Vagina (tissue), 2 donors: ENCODE data around the gene RFX2. TPM values are rescaled to one million over a fixed set of nuclear protein-coding genes. Genes with fewer than 3 reads are reported as not detected.

ENCODE experiments used
- DNase-seq, 2 donors: peaks; one replicate each; pipeline ENCODE4 v3.0.0-alpha.2; 2017; ENCODE audit errors: extremely low spot score in 2 of 2
- H3K27ac ChIP-seq: fragments of 200-600 bp; sonication (generic); one replicate; pipeline ENCODE4 v1.5.1; 2019
- H3K27me3 ChIP-seq: fragments of 200-600 bp; sonication (generic); one replicate; pipeline ENCODE4 v1.5.1; 2019
- H3K36me3 ChIP-seq, 2 donors: fragments of 200-600 bp; sonication (generic); one replicate each; pipeline ENCODE4 v1.5.1; 2017 to 2019
- H3K4me1 ChIP-seq: fragments of 200-600 bp; sonication (generic); one replicate; pipeline ENCODE4 v1.5.1; 2019
- H3K4me3 ChIP-seq, 2 donors: fragments of 200-600 bp; sonication (generic); 1 replicate in 1 of 2; 2 replicates in 1 of 2; pipeline ENCODE4 v1.5.1; 2016 to 2019
- H3K9me3 ChIP-seq: fragments of 200-600 bp; sonication (generic); one replicate; pipeline ENCODE4 v1.5.1; 2019
- POLR2A ChIP-seq, 2 donors: fragments of 450-650 bp; IDR thresholded peaks; one replicate each; pipeline ENCODE4 v1.6.1; 2017; ENCODE audit warnings: antibody characterized with exemption in 2 of 2, mild to moderate bottlenecking in 2 of 2, moderate library complexity in 2 of 2
- POLR2AphosphoS5 ChIP-seq, 2 donors: sonication (generic); formaldehyde crosslinking; IDR thresholded peaks; one replicate each; pipeline ENCODE4 v1.9.0; 2017; ENCODE audit warnings: antibody characterized with exemption in 2 of 2, mild to moderate bottlenecking in 2 of 2, low read depth in 1 of 2; ENCODE audit not compliant: insufficient read depth in 1 of 2
- intact Hi-C: fragments of 100-400 bp; cut with DNase I; formaldehyde crosslinking; loops from one replicate; pipeline ENCODE4 v1.15.1; 2023
- total RNA-seq: library from RNA; depleted of rRNA; stranded (reverse); fragments of >200 nt; gene quantifications from one replicate; pipeline ENCODE4 v1.2.3, GENCODE V29; 2016
- TF ChIP-seq, protein P1 (sequence below), 3 experiments: fragments of 450-650 bp in 2 of 3; fragments of 200-600 bp in 1 of 3; sonication (generic) in 1 of 3; IDR thresholded peaks; one replicate each; pipeline ENCODE4 v1.5.1; 2017 to 2019; ENCODE audit warnings: antibody characterized with exemption in 3 of 3, mild to moderate bottlenecking in 2 of 3, moderate library complexity in 2 of 3

RFX2 gene
- total RNA-seq, 1 donor from 2014 or later, result 12.0 TPM

- DNase-seq, result no peak
- Histone ChIP-seq H3K27ac (peak overlapping the region; percentile 9), H3K4me1 (peaks cover 79% of the 10 kb centered on the region), H3K9me3 (no peaks in the 10 kb centered on the region), H3K4me3 (no peak overlapping the region), H3K27me3 (no peaks in the 10 kb centered on the region), H3K36me3 (no peaks in the 10 kb centered on the region)
- intact Hi-C loops, result no loop called here
- TF ChIP-seq POLR2AphosphoS5 (IDR thresholded peaks at IDR 0.05; ENCODE audit: insufficient read depth in 1 of 2, low read depth in 1 of 2) (no peak), POLR2A (IDR thresholded peaks at IDR 0.05) (no peak)
- TF ChIP-seq, protein P1, sequence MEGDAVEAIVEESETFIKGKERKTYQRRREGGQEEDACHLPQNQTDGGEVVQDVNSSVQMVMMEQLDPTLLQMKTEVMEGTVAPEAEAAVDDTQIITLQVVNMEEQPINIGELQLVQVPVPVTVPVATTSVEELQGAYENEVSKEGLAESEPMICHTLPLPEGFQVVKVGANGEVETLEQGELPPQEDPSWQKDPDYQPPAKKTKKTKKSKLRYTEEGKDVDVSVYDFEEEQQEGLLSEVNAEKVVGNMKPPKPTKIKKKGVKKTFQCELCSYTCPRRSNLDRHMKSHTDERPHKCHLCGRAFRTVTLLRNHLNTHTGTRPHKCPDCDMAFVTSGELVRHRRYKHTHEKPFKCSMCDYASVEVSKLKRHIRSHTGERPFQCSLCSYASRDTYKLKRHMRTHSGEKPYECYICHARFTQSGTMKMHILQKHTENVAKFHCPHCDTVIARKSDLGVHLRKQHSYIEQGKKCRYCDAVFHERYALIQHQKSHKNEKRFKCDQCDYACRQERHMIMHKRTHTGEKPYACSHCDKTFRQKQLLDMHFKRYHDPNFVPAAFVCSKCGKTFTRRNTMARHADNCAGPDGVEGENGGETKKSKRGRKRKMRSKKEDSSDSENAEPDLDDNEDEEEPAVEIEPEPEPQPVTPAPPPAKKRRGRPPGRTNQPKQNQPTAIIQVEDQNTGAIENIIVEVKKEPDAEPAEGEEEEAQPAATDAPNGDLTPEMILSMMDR (IDR thresholded peaks at IDR 0.05), result no peak
Measured at GRCh38 chr19:5951338-5951861, 158.9 kb downstream of the RFX2 start.

DNA sequence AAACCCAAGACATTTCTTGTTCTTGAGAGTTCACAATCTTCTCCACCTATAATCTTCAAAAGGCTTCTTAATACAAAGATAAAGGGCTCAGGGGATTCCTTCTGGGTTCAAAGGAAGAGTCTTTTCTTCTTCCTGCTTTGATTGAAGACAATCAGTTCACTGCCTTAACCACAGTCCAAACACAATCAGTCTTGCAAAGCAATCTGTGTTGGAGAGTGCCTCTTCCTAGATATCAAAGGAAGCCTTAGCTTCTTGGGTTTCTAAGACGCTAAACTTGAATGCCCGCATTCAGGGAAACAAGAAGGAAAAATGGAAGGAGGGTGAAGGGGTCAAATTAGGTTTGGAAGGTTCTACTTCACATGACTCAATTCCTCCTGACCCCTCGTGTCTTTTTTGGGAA, 159.6 kb downstream of the RFX2 start:
- TF ChIP-seq, protein P1 (IDR thresholded peaks at IDR 0.05), result no peak
- TF ChIP-seq POLR2A (IDR thresholded peaks at IDR 0.05) (no peak), POLR2AphosphoS5 (IDR thresholded peaks at IDR 0.05; ENCODE audit: insufficient read depth in 1 of 2, low read depth in 1 of 2) (no peak)
- peaks cover 85% of the 10 kb centered on the region for H3K4me1 ChIP-seq
- no peaks in the 10 kb centered on the region for H3K36me3 ChIP-seq
- no peaks in the 10 kb centered on the region for H3K27me3 ChIP-seq
- DNase-seq, result no peak
- peak overlapping the region; percentile 9 for H3K27ac ChIP-seq
- H3K4me3 ChIP-seq, result no peak overlapping the region
- no peaks in the 10 kb centered on the region for H3K9me3 ChIP-seq
- intact Hi-C loops, result no loop called here

GRCh38 chr19:5949792-5950305, 160.5 kb downstream of the RFX2 start:
- Histone ChIP-seq H3K9me3 (no peaks in the 10 kb centered on the region), H3K27me3 (no peaks in the 10 kb centered on the region), H3K4me3 (no peak overlapping the region), H3K36me3 (no peaks in the 10 kb centered on the region), H3K4me1 (peaks cover 76% of the 10 kb centered on the region), H3K27ac (no peak overlapping the region)
- DNase-seq, result no peak
- TF ChIP-seq, protein P1 (IDR thresholded peaks at IDR 0.05), result no peak
- TF ChIP-seq POLR2A (IDR thresholded peaks at IDR 0.05), result no peak
- no peak for TF ChIP-seq POLR2AphosphoS5 (IDR thresholded peaks at IDR 0.05; ENCODE audit: insufficient read depth in 1 of 2, low read depth in 1 of 2)
- intact Hi-C loops, result no loop called here

DNA sequence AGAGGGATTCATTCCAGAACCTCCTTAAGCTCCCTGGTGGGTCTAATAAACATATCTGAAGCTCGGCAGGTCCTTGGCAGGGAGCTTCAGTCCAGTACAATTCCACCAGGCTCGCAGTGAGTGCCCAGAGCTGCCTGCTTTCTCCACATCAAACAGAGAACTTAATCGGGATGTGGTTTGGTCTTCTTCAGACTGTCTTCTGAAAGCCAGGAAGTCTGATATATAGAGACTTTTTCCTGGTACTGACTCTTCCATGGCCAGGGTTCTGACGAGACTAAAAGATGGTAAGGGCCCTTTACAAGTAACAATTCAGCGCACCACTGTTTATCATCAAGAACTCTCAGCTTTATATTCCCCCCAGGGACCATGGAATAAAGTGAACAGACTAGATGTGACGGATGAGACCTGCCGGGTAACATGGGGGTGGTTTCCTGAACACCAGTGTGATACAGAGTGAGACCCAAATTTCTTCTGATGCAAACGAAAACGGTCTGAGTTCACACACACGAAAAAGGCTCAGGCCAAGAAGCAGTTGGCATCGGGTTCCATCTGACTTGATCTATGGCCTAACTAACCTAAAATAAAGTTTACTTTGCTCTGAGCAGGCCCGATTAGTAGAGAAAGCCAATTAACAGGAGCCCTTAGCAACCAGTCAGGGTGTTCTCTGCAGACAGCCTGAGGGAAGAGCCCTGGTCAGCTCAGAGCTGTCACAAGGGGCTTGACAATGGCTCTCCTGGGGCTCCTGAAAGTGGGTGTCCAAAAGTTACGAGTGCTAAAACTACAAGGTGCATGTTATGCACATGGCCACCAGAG, 161.3 kb downstream of the RFX2 start:
- intact Hi-C loops, result no loop called here
- Histone ChIP-seq H3K9me3 (no peaks in the 10 kb centered on the region), H3K27ac (peak overlapping the region; percentile 56), H3K4me1 (peaks cover 67% of the 10 kb centered on the region), H3K27me3 (no peaks in the 10 kb centered on the region), H3K36me3 (no peaks in the 10 kb centered on the region), H3K4me3 (no peak overlapping the region)
- TF ChIP-seq POLR2AphosphoS5 (IDR thresholded peaks at IDR 0.05; ENCODE audit: insufficient read depth in 1 of 2, low read depth in 1 of 2), result no peak
- TF ChIP-seq POLR2A (IDR thresholded peaks at IDR 0.05), result no peak
- TF ChIP-seq, protein P1 (IDR thresholded peaks at IDR 0.05), result no peak
- DNase-seq, result no peak

DNA sequence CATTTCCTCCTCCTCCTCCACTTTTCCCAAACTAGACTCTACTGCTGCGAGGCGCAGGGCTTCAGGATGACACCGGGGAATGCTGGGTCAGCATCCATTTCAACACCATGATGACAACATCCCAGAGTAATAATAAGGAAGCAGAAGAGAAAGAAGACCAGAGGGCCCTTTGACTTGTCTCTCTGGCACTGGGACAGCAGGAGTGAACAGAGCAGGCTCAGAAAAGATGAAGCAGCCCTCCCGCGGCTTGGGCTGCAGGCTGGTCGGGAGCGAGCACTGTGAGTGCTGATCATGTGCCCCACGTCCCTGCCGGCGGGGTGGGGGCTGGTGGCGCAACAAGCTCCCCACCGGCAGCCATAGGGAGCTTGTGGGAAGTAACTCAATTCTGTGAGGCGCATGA, 162.9 kb downstream of the RFX2 start:
- peak overlapping the region in 1 of 2 donors; percentile 15 for H3K4me3 ChIP-seq
- peak overlapping the region; percentile 56 for H3K27ac ChIP-seq
- H3K27me3 ChIP-seq, result no peaks in the 10 kb centered on the region
- no peaks in the 10 kb centered on the region for H3K9me3 ChIP-seq
- peak in 1 of 2 donors; percentile 93 for DNase-seq
- H3K4me1 ChIP-seq, result peaks cover 59% of the 10 kb centered on the region
- TF ChIP-seq POLR2AphosphoS5 (IDR thresholded peaks at IDR 0.05; ENCODE audit: insufficient read depth in 1 of 2, low read depth in 1 of 2), result peak; percentile 61 to 82
- TF ChIP-seq, protein P1 (IDR thresholded peaks at IDR 0.05), result no peak
- H3K36me3 ChIP-seq, result no peaks in the 10 kb centered on the region
- intact Hi-C loops, result no loop called here
